H1 (cell line): ENCODE results near the gene STK11IP. TPM values are rescaled to one million over a fixed set of nuclear protein-coding genes. Genes with fewer than 3 reads are reported as not detected.

Experiments used
- CTCF ChIA-PET: fragments of 300-600 bp; sonication (Branson Sonifier 250); formaldehyde crosslinking; loops from one replicate; lab custom pipeline; 2021; ENCODE audit not compliant: partially characterized antibody; lab: Charles Lee
- POLR2A ChIA-PET: fragments of 300-600 bp; sonication (Branson Sonifier 250); formaldehyde crosslinking; loops from one replicate; lab custom pipeline; 2021; ENCODE audit warnings: inconsistent platforms; ENCODE audit not compliant: partially characterized antibody; lab: Charles Lee
- DNase-seq, 2 experiments: peaks; one replicate each; pipeline versions ENCODE4 v3.0.0 to v3.0.0-alpha.2; 2010 to 2022; ENCODE audit warnings: low spot score in 2 of 2, low read depth in 1 of 2, mixed read lengths in 1 of 2
- FAIRE-seq: peaks from 2 replicates; lab custom pipeline; 2011; peaks lifted over from hg19 to GRCh38; lab: Jason Lieb, UNC
- H2AFZ ChIP-seq: 2 replicates; pipeline ENCODE4 v1.8.1; 2012; ENCODE audit warnings: low read length, inconsistent platforms
- H2AK5ac ChIP-seq: 2 replicates; pipeline ENCODE4 v1.6.1; 2013; ENCODE audit warnings: low read depth, low read length
- H2BK120ac ChIP-seq: replicated peaks from 2 replicates; pipeline ENCODE3; 2013; ENCODE audit warnings: low read depth, low read length, inconsistent platforms
- H2BK12ac ChIP-seq: 2 replicates; pipeline ENCODE4 v1.6.1; 2013; ENCODE audit warnings: low read depth, low read length
- H2BK15ac ChIP-seq: 2 replicates; pipeline ENCODE4 v1.6.1; 2013; ENCODE audit warnings: low read length
- H2BK20ac ChIP-seq: 2 replicates; pipeline ENCODE4 v1.6.1; 2013; ENCODE audit warnings: low read length
- H2BK5ac ChIP-seq: 2 replicates; pipeline ENCODE4 v1.6.1; 2013; ENCODE audit warnings: low read depth, low read length
- H3K14ac ChIP-seq: 2 replicates; pipeline ENCODE4 v1.6.1; 2013; ENCODE audit warnings: inconsistent platforms; ENCODE audit not compliant: insufficient read length
- H3K18ac ChIP-seq: 2 replicates; pipeline ENCODE4 v1.6.1; 2013; ENCODE audit warnings: low read length; ENCODE audit errors: extremely low read depth
- H3K23ac ChIP-seq: 2 replicates; pipeline ENCODE4 v1.6.1; 2013; ENCODE audit warnings: inconsistent platforms; ENCODE audit not compliant: insufficient read length
- H3K23me2 ChIP-seq: 2 replicates; pipeline ENCODE4 v1.6.1; 2013; ENCODE audit warnings: low read depth, low read length
- H3K27ac ChIP-seq: 2 replicates; pipeline ENCODE4 v1.6.1; 2011; ENCODE audit warnings: low read depth, low read length, inconsistent platforms
- H3K27me3 ChIP-seq, 4 experiments: replicated peaks in 1 of 4; 1 replicate in 1 of 4; 2 replicates in 3 of 4; pipeline versions ENCODE4 v1.6.1 to v1.8.1; 2011 to 2013; ENCODE audit warnings: low read length in 3 of 4, mild to moderate bottlenecking in 3 of 4, inconsistent platforms in 2 of 4, mixed read lengths in 2 of 4, moderate library complexity in 1 of 4; ENCODE audit not compliant: control insufficient read depth in 3 of 4, insufficient read depth in 3 of 4; ENCODE audit errors: extremely low read depth in 1 of 4
- H3K36me3 ChIP-seq, 4 experiments: 2 replicates each; pipeline versions ENCODE4 v1.6.1 to v1.8.1; 2011 to 2013; ENCODE audit warnings: mild to moderate bottlenecking in 4 of 4, low read length in 3 of 4, moderate library complexity in 2 of 4, control low read depth in 1 of 4, inconsistent platforms in 1 of 4; ENCODE audit not compliant: insufficient read depth in 4 of 4, control insufficient read depth in 2 of 4
- H3K4ac ChIP-seq: replicated peaks from 2 replicates; pipeline ENCODE3; 2013; ENCODE audit warnings: low read length, low read depth, mixed read lengths, inconsistent platforms; ENCODE audit not compliant: insufficient read length
- H3K4me1 ChIP-seq, 4 experiments: replicated peaks in 1 of 4; 1 replicate in 1 of 4; 2 replicates in 3 of 4; pipeline versions ENCODE4 v1.6.1 to v1.8.1; 2011 to 2013; ENCODE audit warnings: low read length in 3 of 4, inconsistent platforms in 2 of 4, mixed read lengths in 1 of 4; ENCODE audit not compliant: insufficient read depth in 4 of 4, control insufficient read depth in 3 of 4
- H3K4me2 ChIP-seq, 2 experiments: 2 replicates each; pipeline versions ENCODE4 v1.6.1 to v1.8.1; 2011 to 2013; ENCODE audit warnings: low read depth in 2 of 2, low read length in 2 of 2, control low read depth in 1 of 2, inconsistent platforms in 1 of 2, mild to moderate bottlenecking in 1 of 2; ENCODE audit not compliant: insufficient read depth in 1 of 2
- H3K4me3 ChIP-seq, 4 experiments: fragments of 200-600, 300-600 bp in 1 of 4; sonication (generic), shearing (Covaris generic), sonication (Bioruptor Twin) in 1 of 4; 2 replicates each; pipeline versions ENCODE4 v1.5.1 to v1.8.1; 2011 to 2016; ENCODE audit warnings: low read length in 4 of 4, low read depth in 3 of 4, control low read depth in 2 of 4, inconsistent platforms in 2 of 4, mild to moderate bottlenecking in 2 of 4, mixed read lengths in 1 of 4, moderate library complexity in 1 of 4; ENCODE audit not compliant: insufficient read depth in 2 of 4; ENCODE audit errors: extremely low read depth in 1 of 4
- H3K56ac ChIP-seq: replicated peaks from 2 replicates; pipeline ENCODE3; 2013; ENCODE audit warnings: low read depth, mild to moderate bottlenecking, mixed read lengths, low read length, inconsistent platforms; ENCODE audit not compliant: insufficient read length
- H3K79me1 ChIP-seq: 2 replicates; pipeline ENCODE4 v1.6.1; 2013; ENCODE audit warnings: low read depth, low read length, control low read depth
- H3K79me2 ChIP-seq, 2 experiments: 2 replicates each; pipeline versions ENCODE4 v1.6.1 to v1.8.1; 2012 to 2013; ENCODE audit warnings: low read length in 2 of 2, mild to moderate bottlenecking in 2 of 2, inconsistent platforms in 1 of 2; ENCODE audit not compliant: insufficient read depth in 2 of 2, control insufficient read depth in 1 of 2
- H3K9ac ChIP-seq, 4 experiments: replicated peaks in 1 of 4; 1 replicate in 1 of 4; 2 replicates in 3 of 4; pipeline versions ENCODE4 v1.6.1 to v1.8.1; 2011 to 2013; ENCODE audit warnings: low read depth in 3 of 4, low read length in 3 of 4, control low read depth in 2 of 4, mild to moderate bottlenecking in 2 of 4, moderate library complexity in 2 of 4, inconsistent platforms in 1 of 4; ENCODE audit errors: extremely low read depth in 1 of 4
- H3K9me3 ChIP-seq, 2 experiments: 2 replicates each; pipeline versions ENCODE4 v1.6.1 to v1.8.1; 2012 to 2013; ENCODE audit warnings: mild to moderate bottlenecking in 2 of 2, moderate library complexity in 2 of 2, control low read depth in 1 of 2, inconsistent platforms in 1 of 2, low read depth in 1 of 2, low read length in 1 of 2, mixed read lengths in 1 of 2; ENCODE audit not compliant: insufficient read depth in 2 of 2
- H4K20me1 ChIP-seq, 2 experiments: replicated peaks in 1 of 2; 2 replicates each; pipeline versions ENCODE3 to v1.8.1; 2011 to 2013; ENCODE audit warnings: inconsistent platforms in 2 of 2, low read length in 2 of 2, mild to moderate bottlenecking in 1 of 2; ENCODE audit not compliant: insufficient read depth in 2 of 2, control insufficient read depth in 1 of 2
- H4K5ac ChIP-seq: 2 replicates; pipeline ENCODE4 v1.6.1; 2013; ENCODE audit warnings: low read length, low read depth, mixed read lengths, inconsistent platforms; ENCODE audit not compliant: insufficient read length
- H4K8ac ChIP-seq: 2 replicates; pipeline ENCODE4 v1.8.0; 2013; ENCODE audit warnings: mild to moderate bottlenecking, moderate library complexity, low read length, inconsistent platforms; ENCODE audit not compliant: insufficient read depth; ENCODE audit errors: extremely low read depth
- H4K91ac ChIP-seq: replicated peaks from 2 replicates; pipeline ENCODE3; 2013; ENCODE audit warnings: low read length, mixed read lengths, inconsistent platforms; ENCODE audit not compliant: insufficient read length
- ASH2L ChIP-seq: fragments of 200-600, 300-600 bp; sonication (generic); IDR thresholded peaks from one replicate; pipeline ENCODE4 v1.7.1; 2017; ENCODE audit warnings: low read length
- JUN ChIP-seq: IDR thresholded peaks from 2 replicates; pipeline ENCODE4 v1.6.1; 2011; ENCODE audit warnings: low read depth, mild to moderate bottlenecking, improper control_type of control experiment, low read length
- JUND ChIP-seq: IDR thresholded peaks from 2 replicates; pipeline ENCODE4 v1.6.1; 2011; ENCODE audit warnings: mild to moderate bottlenecking, improper control_type of control experiment, low read length
- KDM5A ChIP-seq: fragments of 200-600 bp; IDR thresholded peaks from 2 replicates; pipeline ENCODE4 v1.7.1; 2012; ENCODE audit warnings: mild to moderate bottlenecking, low read length, inconsistent platforms, mixed read lengths
- SIRT6 ChIP-seq: IDR thresholded peaks from one replicate; pipeline ENCODE4 v1.7.1; 2012; ENCODE audit warnings: low read length, inconsistent platforms
- WGBS, 2 experiments: shearing (Covaris generic) in 1 of 2; methylation state at CpG; one replicate each; pipeline versions ENCODE4 v1.1.6 to v1.1.7; 2013 to 2015; ENCODE audit warnings: low lambda C conversion rate in 2 of 2, mixed read lengths in 2 of 2, inconsistent platforms in 1 of 2, low coverage in 1 of 2, missing lambda C conversion rate in 1 of 2; ENCODE audit not compliant: insufficient replicate concordance in 2 of 2, insufficient coverage in 1 of 2, insufficient read length in 1 of 2; ENCODE audit errors: extremely low coverage in 1 of 2, missing lambda C conversion rate in 1 of 2; 5-methylcytosine and 5-hydroxymethylcytosine counted together
- polyA plus RNA-seq, 7 experiments: library from polyadenylated mRNA; depleted of rRNA in 3 of 7; stranded (reverse) in 5 of 7; unstranded in 2 of 7; fragments of >200 nt in 5 of 7; fragments of 200-250 nt in 2 of 7; gene quantifications; 1 replicate in 5 of 7; 2 replicates in 1 of 7; 4 replicates in 1 of 7; pipeline versions ENCODE4 v1.2.1 to v1.2.3, GENCODE V29; 2011 to 2013; ENCODE audit warnings: missing spikeins in 2 of 7, mixed read lengths in 2 of 7
- total RNA-seq: library from RNA; stranded (reverse); fragmentation: NEBNext Ultra II Directional; extraction: Animal tissue kit (Norgen Biotek cat#: 25700); gene quantifications from 2 replicates; pipeline ENCODE4 v1.2.1, GENCODE V29; 2021

STK11IP gene
- total and polyA plus RNA-seq, 2 of the 8 experiments (the other 6 are each of a cell fraction or from before 2014, with no cell fraction given), result 18.5 to 29.6 TPM

- no peaks in the 10 kb centered on the region for H3K9me3 ChIP-seq
- H3K27me3 ChIP-seq, result peaks cover 0 to 6% (median 3%) of the 10 kb centered on the region in 4 experiments; a peak in 5 of 7 replicates
- CTCF ChIA-PET, result interaction anchor here (0.6 to 22.0 kb wide), 22 partner anchors 10 to 129 kb away, joined by 3 to 356 read pairs (median 3); partner anchors contain the start of gene SLC4A3
- H2BK120ac ChIP-seq, result no peak overlapping the region
- no peak overlapping the region for H3K23ac ChIP-seq
- H3K18ac ChIP-seq, result no peak overlapping the region
- H2AFZ ChIP-seq, result no peak overlapping the region
- H3K9ac ChIP-seq, result no peak overlapping the region
- no peak overlapping the region for H2AK5ac ChIP-seq
- H2BK12ac ChIP-seq, result no peak overlapping the region
- no peak overlapping the region for H4K5ac ChIP-seq
- no peak overlapping the region for H3K27ac ChIP-seq
- no peak overlapping the region for H3K14ac ChIP-seq
- no peaks in the 10 kb centered on the region for H3K79me1 ChIP-seq
- TF ChIP-seq ASH2L (no peak), KDM5A (no peak), SIRT6 (no peak), JUND (no peak), JUN (no peak)
- no peaks in the 10 kb centered on the region for H3K79me2 ChIP-seq
- DNase-seq (no peak), FAIRE-seq (no peak)
- no peak overlapping the region for H3K4me3 ChIP-seq
- H2BK5ac ChIP-seq, result no peak overlapping the region
- H2BK15ac ChIP-seq, result no peak overlapping the region
- no peak overlapping the region for H4K91ac ChIP-seq
- no peak overlapping the region for H3K4ac ChIP-seq
- H4K20me1 ChIP-seq, result peaks cover 0 to 4% of the 10 kb centered on the region in 2 experiments
- no peaks in the 10 kb centered on the region; a peak in 2 of 7 replicates for H3K4me1 ChIP-seq
- H3K23me2 ChIP-seq, result peaks cover 4% of the 10 kb centered on the region; the same call in 1 of the 2 replicates
- 91% methylated on average over 24 of the region's 24 CpGs; no CpG with 5 or more reads in 1 of the 2 experiments for WGBS, 2 experiments
- no peak overlapping the region for H3K56ac ChIP-seq
- no peak overlapping the region for H3K4me2 ChIP-seq
- H2BK20ac ChIP-seq, result no peak overlapping the region
- POLR2A ChIA-PET, result interaction anchor here (0.9 to 1.5 kb wide), 3 partner anchors 9 to 77 kb away, joined by 3 to 5 read pairs (median 3); no protein-coding TSS in a partner anchor
- no peak overlapping the region for H4K8ac ChIP-seq
- no peaks in the 10 kb centered on the region for H3K36me3 ChIP-seq
Observed at GRCh38 chr2:219638948-219639755, 41.5 kb downstream of the STK11IP start.
